Fibroblast of mammary gland (primary cell): ENCODE measurements around the gene CST2.
"Not testable (repeated sequence)": the region's sequence is repeated elsewhere in the genome, so short reads cannot be mapped to it uniquely, and the experiment has no call there.

Experiments
- DNase-seq: peaks from one replicate; pipeline ENCODE4 v3.0.0-alpha.2; 2010; ENCODE audit warnings: low read depth
- H3K4me3 ChIP-seq: 2 replicates; pipeline ENCODE4 v1.5.1; 2011; ENCODE audit warnings: low read depth, mild to moderate bottlenecking, low read length, moderate library complexity; ENCODE audit not compliant: control insufficient read depth
- CTCF ChIP-seq: conservative IDR thresholded peaks from 2 replicates; pipeline ENCODE4 v1.5.1; 2011; ENCODE audit warnings: low read depth, low read length, inconsistent platforms; ENCODE audit not compliant: control insufficient read depth, insufficient read depth

The CST2 gene

GRCh38 chr20:23869520-23869919, 43.0 kb upstream of the CST2 start:
- DNase-seq, result no peak
- TF ChIP-seq CTCF, result no peak
- no peak overlapping the region for H3K4me3 ChIP-seq

GRCh38 chr20:23868321-23868720, 41.8 kb upstream of the CST2 start:
- no peak for DNase-seq
- no peak for TF ChIP-seq CTCF
- no peak overlapping the region for H3K4me3 ChIP-seq

- no peak for DNase-seq
Observed at GRCh38 chr20:23867152-23867776, 40.7 kb upstream of the CST2 start.

GRCh38 chr20:23860771-23861170, 34.2 kb upstream of the CST2 start:
- not testable (repeated sequence) for DNase-seq, H3K4me3 ChIP-seq

More at GRCh38 chr20:23867152-23867776, 40.7 kb upstream of the CST2 start:
- no peak for TF ChIP-seq CTCF
- H3K4me3 ChIP-seq, result no peak overlapping the region

- H3K4me3 ChIP-seq, result no peak overlapping the region
- TF ChIP-seq CTCF, result no peak
- DNase-seq, result no peak
Observed at GRCh38 chr20:23857962-23858595, 31.6 kb upstream of the CST2 start.

GRCh38 chr20:23856736-23857135, 30.2 kb upstream of the CST2 start:
- no peak for TF ChIP-seq CTCF
- DNase-seq, result no peak
- no peak overlapping the region for H3K4me3 ChIP-seq

GRCh38 chr20:23856226-23856625, 29.7 kb upstream of the CST2 start:
- no peak for DNase-seq
- H3K4me3 ChIP-seq, result no peak overlapping the region
- TF ChIP-seq CTCF, result no peak
